ENCODE results near the gene MACROD2.
"Not testable (repeated sequence)": the region's sequence is repeated elsewhere in the genome, so short reads cannot be mapped to it uniquely, and the experiment has no call there.

MACROD2 gene

DNA sequence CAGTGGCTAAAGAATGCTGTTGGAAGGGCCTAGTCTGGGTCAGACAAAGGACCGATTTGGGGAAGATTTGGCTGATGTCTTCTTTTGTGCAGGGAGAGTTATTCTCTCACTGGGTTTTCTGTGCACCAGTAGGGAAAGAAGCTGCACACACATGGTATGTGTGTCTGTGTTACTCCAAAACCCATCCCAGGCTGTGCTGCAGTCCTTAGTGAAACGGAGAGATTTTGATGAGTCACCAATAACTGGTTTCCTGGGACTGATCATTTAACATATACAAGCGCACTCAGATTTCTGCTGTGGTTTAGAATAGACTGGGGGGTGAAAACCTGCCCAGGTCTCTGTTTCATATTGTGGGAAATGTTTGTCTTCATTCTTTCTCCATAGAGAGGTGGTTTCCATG lies 1528.1 kb downstream of the MACROD2 start:
- DNase-seq, result no peak

DNA sequence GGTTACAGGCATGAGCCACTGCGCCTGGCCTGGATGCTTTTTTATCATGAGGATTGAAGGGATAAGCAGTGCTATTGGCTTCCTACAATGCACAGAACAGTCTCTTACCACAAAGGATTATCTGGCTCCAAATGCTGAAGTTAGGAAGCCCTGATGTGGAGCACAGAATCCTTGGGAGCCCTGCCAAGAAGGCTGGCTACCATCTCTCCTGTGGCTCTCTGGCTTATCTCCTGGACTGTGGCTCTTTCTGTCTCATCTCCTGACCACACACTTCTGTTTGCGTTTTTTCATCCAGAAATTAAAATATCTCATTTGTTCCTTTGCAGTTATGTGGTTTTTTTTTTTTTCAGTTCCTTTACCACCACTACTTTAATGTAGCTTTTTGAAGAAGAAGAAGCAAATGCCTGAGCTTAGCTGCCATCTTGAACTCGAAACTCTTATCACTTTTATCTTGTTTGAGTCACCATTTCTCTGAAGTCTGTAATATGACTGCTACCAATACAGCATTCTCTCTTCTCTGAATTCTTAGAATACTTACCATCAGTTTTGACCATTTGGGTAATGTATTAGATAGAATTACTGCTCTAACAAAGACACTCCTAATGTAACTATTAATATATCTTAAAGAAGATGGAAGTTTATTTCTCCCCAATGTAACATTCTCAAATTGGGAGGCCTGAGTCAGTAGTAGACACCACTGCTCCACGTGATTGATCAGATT lies 1533.2 kb downstream of the MACROD2 start:
- no peak for DNase-seq

DNA sequence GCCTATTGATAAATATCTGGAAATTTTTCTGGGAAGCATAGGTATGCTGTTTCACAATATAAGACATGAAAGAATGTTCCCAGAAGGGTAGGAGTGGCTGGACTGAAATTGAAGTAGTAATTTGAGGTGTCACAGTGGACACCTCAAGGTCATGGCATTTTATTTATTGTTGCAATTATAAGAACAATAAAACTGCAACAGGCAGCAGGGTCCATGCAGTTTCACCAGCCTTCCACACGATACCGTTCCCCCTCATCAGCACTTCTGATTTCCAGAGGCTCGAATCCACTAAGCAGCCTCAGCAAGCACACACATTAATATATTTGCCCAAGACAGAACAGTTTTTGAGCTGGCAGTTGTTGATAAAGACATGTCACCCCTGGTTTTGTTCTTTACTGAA lies 1540.5 kb downstream of the MACROD2 start:
- DNase-seq, result no peak

DNA sequence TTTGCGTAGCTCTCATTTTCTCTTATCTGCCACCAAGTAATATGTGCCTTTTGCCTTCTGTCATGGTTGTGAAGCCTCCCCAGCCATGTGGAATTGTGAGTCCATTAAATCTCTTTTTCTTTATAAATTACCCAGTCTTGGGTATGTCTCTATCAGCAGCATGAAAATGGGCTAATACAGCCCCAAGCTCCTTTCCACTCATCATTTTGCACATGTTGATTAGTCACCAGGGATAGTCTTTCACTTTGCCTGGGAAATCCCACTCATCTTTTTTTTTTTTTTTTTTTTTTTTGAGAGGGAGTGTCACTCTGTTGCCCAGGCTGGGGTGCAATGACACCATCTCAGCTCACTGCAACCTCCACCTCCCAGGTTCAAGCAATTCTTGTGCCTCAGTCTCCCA lies 1541.9 kb downstream of the MACROD2 start:
- not testable (repeated sequence) for DNase-seq

DNA sequence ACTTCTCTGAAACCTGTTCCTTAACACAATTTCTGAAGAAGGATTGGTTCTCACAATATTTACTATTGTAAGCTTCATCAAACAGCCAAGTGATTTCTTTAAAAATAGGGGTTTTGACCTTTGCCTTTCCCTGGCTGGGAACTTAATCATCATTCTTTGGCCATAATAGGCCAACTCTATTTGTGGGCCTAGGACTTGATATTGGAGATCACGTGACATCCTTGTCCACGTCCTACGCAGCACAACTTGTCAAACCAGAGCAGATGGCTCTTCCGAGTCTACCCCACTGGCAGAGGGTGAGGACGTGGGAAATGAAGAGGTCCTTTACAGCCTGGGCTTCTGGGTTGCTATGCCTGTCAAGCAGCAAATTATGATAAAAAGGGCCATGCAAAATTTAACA lies 1547.3 kb downstream of the MACROD2 start:
- DNase-seq, result no peak

DNA sequence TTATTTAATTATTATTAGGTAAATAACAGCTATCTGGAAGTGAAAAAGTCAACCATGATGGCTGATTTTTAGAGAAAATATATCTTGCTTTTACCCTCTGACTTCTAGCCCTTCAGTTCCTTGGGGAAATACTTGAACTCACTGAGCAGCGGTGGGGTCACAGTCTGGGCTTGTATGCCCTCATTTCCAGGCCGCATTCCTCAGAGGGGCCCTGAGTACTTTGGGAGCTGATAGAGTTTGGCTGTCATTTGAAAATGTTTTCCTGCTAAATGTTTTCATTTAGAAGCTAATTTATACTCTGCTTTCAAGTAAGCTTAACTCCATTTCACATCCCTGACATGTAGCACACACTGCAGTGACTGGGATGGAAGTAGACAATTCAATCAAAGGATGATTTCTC lies 1549.4 kb downstream of the MACROD2 start:
- DNase-seq, result no peak

DNA sequence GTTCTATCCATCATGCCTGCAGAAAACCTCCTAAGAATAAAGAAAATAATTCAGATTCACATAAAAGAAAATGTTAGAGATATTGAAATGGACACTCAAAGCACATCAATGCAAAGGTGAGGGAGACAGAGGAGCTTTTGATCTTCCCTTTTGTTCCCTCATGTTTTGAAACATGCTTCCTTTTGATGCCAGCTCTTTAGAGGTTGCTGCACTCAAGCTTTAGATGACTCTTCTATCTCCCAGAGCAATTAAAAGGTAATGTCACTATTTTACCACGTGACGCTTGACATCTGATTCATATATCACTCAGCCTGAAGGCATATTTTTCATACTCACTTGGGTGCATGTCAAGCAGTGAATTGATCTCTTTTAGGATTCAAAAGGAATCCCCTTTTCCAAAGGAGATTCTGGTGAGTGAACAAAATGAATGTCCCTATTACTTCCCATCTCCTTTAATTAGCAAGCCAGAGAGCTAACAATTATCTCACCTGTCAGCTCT lies 1551.3 kb downstream of the MACROD2 start:
- DNase-seq, result no peak

DNA sequence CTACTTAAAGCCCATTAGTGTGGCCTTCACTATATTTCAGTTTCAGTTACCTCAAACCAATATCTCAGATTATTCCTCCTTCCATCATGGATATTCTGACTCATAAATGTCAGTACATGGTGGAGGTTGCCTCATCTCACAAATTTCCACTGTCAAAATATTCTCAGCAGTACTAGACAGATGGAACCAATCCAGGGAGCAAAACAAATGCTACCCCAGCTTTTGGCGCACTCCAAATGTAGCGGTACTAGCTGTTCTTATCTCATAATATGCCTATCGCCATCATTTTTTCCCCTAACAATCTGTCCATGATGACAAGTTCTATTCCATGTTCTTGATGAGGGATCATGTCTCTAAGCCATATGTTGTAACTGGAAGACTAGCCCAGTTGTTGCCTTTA lies 1551.8 kb downstream of the MACROD2 start:
- no peak for DNase-seq

DNA sequence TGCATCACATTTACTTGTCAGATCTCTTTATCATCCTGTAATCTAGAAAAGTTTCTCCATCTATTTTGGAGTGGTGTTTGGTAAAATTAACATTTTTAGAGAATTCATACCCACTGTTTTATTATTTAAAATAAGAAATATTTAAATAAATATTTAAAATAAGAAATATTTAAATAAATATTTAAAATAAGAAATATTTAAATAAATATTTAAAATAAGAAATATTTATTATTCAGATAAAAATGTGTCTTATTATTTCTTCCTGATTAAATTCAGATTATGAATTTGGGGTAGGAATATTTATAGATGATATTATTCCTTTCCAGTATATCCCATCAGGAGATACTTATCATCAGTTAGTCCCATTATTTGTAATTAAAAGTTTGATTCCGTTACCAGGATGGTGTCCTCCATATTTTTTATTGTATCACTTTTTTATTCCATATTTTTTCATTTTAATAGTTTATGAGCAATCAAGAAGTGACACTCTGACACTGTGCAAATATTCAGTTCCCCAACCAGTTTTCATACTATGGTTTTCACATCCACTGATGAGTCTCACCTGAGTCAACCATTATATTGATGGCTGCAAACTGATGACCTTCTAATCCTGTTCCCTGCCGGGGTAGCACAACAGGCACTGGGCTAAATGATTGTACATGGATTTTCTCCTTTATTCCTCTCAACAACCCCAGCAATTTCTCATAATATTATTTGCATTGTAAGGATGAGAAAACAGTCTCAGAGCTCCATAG lies 1555.0 kb downstream of the MACROD2 start:
- no peak for DNase-seq

DNA sequence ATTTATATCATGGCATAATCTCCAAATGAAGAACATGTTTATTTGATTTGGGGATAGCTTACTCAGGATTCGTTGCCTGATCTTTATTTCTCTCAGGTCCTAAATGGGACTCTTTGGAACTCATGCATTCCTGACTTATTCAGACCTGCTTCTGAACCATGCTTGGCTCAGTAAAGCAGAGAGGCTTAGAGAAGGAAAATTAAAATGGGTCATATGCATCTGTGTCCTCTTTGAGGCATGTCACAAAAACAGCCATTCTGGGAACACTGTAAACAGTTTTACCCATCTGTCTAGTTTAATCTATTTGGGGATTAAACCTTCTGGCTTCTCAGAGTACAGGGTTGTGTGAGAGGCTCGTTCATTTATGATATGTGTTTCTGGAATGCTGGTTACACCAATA lies 1560.6 kb downstream of the MACROD2 start:
- DNase-seq, result no peak

DNA sequence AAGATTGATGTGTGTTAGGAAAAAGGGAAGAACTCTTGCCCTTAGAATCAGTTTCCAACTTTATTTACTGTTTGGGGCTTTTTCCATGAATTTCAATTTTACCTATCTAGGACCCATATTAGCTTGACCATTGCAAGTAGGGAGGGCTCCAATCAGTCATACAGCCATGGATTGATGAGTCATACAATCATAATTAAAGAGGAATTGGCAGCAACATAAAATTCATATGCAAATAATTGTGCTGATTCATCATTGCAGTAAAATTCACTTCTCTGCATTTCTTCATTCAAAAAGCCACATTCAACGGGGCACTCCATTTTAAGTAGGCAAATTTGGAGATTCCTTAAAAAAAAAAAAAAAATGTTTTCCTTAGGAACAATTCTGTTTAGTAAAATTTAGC lies 1561.6 kb downstream of the MACROD2 start:
- DNase-seq, result no peak

DNA sequence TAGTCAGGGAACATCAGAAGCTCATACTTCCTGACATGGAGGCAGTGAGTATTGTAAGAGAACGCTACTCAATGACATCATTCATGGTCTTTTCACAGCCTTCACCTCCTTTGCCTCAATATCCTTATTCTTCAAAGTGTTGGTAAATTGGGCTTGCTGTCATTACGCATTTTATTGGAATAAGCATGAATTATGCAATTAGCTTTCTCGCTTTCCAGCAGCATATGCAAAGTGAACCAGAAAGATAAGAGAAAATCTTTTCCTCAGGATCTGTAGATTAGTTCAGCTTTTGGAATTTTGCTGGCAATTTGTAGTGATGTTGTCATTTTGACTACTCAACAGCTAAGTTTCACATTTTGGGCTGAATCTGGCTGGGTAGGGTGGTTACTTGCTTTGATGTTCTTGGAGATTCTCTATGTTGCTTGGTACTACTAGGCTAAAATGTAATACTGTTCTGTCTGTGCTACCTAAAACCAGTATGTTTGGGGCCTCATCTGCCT lies 1565.8 kb downstream of the MACROD2 start:
- no peak for DNase-seq

DNA sequence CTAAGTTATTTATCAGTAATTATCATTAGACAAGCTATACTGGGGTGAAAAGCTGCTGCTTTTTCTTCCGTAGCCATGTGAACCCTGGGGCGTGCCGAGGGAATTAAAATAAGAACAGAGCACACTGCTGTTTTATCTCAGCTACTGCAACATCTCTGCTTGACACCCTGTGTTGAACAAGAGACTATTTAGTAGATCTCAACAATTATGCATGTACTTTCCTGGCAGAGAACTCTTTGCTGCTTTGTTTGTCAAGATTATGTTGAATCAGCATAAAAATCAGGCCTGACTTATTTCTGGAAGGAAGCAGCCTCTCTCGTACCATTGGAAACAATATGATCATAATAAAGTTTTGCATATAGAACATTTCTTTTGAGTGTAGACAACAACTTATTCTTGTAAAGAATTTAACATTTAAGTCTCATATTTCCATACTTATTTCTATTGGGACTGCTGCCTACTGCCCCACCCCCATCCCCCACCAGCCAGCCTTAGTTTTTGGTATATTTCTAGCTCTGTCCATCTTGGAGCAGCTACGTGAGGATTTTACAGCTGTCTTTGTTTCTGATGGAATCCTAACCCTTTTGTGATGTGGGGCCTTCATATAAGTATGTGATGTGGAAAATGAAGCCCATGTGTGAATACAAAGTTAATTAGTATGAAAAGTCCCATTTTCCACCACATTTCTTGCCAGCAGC lies 1566.5 kb downstream of the MACROD2 start:
- DNase-seq, result no peak

DNA sequence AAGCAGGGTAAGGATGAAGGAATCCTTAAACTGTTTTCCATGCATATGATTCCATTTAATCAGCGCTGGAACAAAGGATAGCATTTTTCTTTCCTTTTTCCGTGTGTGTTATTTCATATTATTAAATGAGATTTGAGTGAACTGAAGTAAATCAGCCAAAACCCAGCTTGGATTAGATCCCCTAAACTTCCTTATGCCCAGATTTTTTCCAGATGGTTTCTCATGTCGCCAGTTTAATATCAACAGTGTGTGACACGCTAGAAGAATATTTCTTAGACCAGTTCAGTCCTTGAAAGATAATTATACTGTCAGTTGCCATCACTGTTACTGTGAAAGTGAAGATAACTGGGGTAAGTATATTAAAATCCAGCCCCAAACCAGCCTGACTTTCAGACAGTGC lies 1568.5 kb downstream of the MACROD2 start:
- DNase-seq, result no peak

DNA sequence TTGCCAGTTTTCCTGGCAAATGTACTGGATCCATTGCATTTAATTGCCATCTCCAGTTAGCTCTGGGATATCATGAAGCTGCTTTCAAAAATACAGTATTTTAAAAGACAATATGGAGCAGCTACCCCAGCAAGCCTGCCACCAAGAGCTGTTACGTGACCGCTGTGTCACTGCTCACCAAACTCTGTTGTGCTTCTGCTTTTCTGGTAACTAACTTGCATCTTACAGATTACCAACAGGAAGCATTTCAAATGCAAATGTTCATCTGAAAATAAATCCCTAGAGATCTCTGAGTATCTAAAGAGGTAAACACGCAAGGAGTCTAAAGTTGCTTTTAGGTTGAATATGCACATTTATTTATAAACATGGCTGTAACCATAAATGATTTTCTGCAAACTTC lies 1569.7 kb downstream of the MACROD2 start:
- DNase-seq, result no peak

DNA sequence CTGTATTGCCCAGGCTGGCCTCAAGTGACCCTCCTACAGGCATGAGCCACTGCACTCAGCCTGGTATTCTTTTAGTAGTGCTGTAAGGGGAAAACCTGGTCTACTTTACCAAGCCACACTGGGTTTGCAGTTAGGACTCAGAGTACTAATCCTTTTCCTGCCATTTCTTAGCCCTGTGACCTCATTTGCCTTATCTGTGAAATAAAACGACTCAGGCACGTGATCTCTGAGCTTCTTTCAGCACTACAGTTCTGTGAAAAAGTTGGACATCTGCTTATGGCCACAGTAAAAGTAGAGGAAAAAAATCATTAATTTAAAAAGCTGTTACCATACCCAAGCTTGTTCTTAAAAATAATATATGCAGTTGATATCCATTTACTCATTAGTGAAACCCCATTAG lies 1570.5 kb downstream of the MACROD2 start:
- no peak for DNase-seq

DNA sequence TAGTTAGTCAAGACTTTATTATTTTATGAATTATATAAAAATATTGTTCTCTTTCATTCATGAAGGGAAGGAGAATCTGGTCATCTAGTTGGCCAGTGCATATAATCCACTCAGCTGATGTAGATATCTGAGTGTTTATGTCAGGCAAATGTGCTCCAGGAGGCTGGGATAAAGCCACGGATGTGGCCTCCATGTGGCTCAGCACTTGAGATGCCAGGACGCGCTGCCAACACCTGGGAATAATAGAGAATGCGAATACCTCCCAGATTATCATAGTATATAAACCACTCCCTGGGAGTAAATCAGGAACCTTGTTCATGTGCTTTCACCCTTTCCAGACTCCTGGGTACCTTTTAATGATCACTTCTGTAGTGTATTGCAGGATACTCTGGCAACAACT lies 1571.9 kb downstream of the MACROD2 start:
- no peak for DNase-seq

DNA sequence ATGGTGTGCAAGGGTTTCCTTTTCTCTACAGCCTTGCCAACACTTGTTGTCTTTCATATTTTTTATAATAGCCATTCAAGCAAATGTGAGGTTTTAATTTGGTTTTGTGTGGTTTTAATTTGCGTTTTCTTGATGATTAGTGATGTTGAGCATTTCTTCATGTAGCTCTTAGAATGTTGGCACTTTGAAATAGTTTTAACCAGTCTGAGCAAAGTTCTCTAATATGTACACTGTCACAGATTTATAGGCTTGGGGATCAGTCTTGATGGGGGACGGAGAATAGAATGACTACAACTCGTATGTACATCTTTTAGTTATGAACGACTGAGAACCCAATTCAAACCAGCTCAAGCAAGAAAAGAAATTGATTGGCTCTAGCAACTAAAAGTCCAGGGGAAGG lies 1574.8 kb downstream of the MACROD2 start:
- no peak for DNase-seq

DNA sequence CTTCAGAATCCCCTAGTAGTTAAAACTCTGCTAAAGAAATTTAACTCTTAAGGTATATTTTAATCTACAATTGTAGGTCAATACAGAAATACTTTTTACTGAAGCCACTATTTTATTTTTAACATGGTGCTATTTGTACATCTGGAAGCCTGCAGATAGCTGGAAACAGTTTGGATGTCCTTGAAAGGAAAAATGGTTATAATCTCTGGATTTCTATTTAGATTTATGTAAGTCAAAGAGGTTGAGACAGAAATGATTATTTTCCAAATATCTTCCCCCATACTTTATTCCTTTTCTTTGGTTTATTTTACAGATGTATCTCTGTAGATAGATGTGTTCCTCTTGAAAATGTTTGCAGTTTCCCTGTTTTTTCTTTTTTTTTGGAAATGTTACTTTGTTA lies 1575.7 kb downstream of the MACROD2 start:
- DNase-seq, result no peak

DNA sequence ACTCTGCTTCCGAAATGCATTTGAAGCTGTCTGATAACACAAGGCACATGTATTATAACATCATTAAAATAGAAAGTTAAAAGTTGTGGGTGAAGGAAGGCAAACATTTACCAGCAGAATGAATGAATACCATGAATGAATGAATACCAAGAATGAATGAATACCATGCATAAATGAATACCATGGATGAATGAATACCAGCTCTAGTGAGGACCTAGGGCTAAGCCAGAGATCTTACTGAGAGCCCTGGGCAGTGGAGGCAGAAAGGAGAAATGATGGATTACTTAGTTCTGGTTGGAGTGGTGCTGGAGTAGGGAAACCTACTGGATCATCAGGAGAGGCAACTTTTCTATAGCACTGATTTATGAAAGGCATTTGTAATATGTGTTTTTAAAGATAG lies 1579.9 kb downstream of the MACROD2 start:
- no peak for DNase-seq

DNA sequence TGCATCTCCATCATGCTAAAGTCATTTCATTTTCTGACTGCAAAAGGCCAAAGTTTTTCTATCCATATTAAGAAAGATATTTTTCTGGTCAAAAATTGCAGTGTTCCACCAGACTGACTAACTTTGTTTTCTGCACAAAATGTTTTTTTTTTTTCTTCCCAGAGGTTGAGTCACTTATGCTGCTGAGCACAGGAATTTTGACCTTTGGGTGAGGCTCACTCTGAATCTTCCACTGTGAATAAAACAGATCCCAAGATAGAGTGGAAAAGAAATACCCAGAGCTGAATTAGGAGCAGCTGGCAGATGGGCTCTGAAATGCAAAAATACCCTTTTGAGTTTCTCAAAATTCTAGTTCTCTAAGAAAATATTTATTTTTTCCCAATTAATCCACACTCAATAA lies 1581.1 kb downstream of the MACROD2 start:
- no peak for DNase-seq

DNA sequence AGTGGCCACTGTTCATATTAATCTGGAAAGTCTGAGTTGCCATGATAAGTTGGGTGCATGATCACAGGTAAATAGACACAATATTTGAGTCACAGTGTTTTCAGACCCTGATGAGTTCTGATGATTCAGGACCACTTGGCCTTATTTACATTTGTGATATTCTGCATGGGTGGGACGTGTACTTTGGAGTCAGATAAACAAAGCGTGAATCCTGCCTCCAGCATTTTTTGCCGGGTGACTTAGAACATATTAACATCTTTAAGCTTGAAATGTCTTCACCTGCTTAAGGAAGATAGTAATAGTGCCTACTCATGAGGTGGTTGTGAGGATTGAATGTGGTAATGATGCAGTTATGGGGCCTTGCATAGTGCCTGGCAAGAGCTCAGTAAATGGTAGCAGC lies 1582.8 kb downstream of the MACROD2 start:
- no peak for DNase-seq

DNA sequence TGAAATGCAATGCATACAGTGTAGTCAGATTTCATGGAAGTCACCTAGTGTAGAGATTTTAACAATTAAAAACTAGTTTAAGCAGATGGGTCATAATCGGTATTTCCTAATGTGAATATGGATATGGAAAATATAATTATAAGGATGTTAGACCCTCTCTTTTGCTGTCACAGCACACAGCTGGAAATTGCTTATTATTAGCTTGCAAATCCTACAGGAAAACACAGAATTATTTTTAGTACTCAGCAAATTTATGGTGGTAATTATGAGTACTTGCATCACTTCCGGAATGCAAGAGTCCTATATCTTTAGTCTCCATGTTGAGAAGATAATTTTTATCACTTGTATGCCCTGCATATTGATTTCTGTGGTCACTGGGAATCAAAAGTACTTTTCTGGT lies 1584.4 kb downstream of the MACROD2 start:
- no peak for DNase-seq
